ENCODE results near the gene RETREG3. TPM values are rescaled to one million over a fixed set of nuclear protein-coding genes. Genes with fewer than 3 reads are reported as not detected.
"Not testable (repeated sequence)": the region's sequence is repeated elsewhere in the genome, so short reads cannot be mapped to it uniquely, and the experiment has no call there.

The RETREG3 gene
- total and polyA plus RNA-seq, 2 of the 13 experiments (the other 11 are each of a cell fraction or from before 2014, with no cell fraction given) = 47.0 to 55.8 TPM

- TF ChIP-seq RBFOX2 (IDR thresholded peaks at IDR 0.05; ENCODE audit: low read depth, low read length) = peak; percentile 52
- TF ChIP-seq, protein P1, sequence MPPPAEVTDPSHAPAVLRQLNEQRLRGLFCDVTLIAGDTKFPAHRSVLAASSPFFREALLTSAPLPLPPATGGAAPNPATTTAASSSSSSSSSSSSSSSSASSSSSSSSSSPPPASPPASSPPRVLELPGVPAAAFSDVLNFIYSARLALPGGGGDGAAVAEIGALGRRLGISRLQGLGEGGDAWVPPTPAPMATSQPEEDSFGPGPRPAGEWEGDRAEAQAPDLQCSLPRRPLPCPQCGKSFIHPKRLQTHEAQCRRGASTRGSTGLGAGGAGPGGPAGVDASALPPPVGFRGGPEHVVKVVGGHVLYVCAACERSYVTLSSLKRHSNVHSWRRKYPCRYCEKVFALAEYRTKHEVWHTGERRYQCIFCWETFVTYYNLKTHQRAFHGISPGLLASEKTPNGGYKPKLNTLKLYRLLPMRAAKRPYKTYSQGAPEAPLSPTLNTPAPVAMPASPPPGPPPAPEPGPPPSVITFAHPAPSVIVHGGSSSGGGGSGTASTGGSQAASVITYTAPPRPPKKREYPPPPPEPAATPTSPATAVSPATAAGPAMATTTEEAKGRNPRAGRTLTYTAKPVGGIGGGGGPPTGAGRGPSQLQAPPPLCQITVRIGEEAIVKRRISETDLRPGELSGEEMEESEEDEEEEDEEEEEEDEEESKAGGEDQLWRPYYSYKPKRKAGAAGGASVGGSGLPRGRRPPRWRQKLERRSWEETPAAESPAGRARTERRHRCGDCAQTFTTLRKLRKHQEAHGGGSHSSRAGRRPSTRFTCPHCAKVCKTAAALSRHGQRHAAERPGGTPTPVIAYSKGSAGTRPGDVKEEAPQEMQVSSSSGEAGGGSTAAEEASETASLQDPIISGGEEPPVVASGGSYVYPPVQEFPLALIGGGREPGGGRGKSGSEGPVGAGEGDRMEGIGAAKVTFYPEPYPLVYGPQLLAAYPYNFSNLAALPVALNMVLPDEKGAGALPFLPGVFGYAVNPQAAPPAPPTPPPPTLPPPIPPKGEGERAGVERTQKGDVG (CRISPR knock-in tag; IDR thresholded peaks at IDR 0.05; ENCODE audit: borderline replicate concordance) = peak; percentile 60; the same call in 1 of the 2 replicates
- TF ChIP-seq, protein P2, sequence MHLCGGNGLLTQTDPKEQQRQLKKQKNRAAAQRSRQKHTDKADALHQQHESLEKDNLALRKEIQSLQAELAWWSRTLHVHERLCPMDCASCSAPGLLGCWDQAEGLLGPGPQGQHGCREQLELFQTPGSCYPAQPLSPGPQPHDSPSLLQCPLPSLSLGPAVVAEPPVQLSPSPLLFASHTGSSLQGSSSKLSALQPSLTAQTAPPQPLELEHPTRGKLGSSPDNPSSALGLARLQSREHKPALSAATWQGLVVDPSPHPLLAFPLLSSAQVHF (CRISPR knock-in tag; IDR thresholded peaks at IDR 0.05) = peak; percentile 53; the same call in 1 of the 2 replicates
- TF ChIP-seq HNF4G (IDR thresholded peaks at IDR 0.05; ENCODE audit: borderline replicate concordance, low read depth, low read length) = peak; percentile 20; the same call in 1 of the 2 replicates
- TF ChIP-seq HNF4G (CRISPR knock-in tag; IDR thresholded peaks at IDR 0.05; ENCODE audit: borderline replicate concordance, low read depth) = not testable (repeated sequence)
- TF ChIP-seq, protein P3, sequence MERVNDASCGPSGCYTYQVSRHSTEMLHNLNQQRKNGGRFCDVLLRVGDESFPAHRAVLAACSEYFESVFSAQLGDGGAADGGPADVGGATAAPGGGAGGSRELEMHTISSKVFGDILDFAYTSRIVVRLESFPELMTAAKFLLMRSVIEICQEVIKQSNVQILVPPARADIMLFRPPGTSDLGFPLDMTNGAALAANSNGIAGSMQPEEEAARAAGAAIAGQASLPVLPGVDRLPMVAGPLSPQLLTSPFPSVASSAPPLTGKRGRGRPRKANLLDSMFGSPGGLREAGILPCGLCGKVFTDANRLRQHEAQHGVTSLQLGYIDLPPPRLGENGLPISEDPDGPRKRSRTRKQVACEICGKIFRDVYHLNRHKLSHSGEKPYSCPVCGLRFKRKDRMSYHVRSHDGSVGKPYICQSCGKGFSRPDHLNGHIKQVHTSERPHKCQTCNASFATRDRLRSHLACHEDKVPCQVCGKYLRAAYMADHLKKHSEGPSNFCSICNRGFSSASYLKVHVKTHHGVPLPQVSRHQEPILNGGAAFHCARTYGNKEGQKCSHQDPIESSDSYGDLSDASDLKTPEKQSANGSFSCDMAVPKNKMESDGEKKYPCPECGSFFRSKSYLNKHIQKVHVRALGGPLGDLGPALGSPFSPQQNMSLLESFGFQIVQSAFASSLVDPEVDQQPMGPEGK (CRISPR knock-in tag; IDR thresholded peaks at IDR 0.05) = peak; percentile 83
- TF ChIP-seq GTF3A (CRISPR knock-in tag; conservative IDR thresholded peaks at IDR 0.05) = 0 out of 2 replicates have a peak, but pooled peaks have one; percentile 11
- TF ChIP-seq ZNF432 (CRISPR knock-in tag; IDR thresholded peaks at IDR 0.05; ENCODE audit: borderline replicate concordance) = peak; percentile 55; the same call in 1 of the 2 replicates
- TF ChIP-seq ZNF317 (CRISPR knock-in tag; IDR thresholded peaks at IDR 0.05) = peak; percentile 5; the same call in 1 of the 2 replicates
- 0 out of 2 replicates have a peak, but pooled peaks have one; percentile 18 for TF ChIP-seq ZNF563 (CRISPR knock-in tag; IDR thresholded peaks at IDR 0.05)
- TF ChIP-seq, protein P4, sequence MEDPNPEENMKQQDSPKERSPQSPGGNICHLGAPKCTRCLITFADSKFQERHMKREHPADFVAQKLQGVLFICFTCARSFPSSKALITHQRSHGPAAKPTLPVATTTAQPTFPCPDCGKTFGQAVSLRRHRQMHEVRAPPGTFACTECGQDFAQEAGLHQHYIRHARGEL (CRISPR knock-in tag; IDR thresholded peaks at IDR 0.05) = 0 out of 2 replicates have a peak, but pooled peaks have one; percentile 9
- peak; percentile 41; the same call in 1 of the 2 replicates for TF ChIP-seq ZBED4 (CRISPR knock-in tag; IDR thresholded peaks at IDR 0.05; ENCODE audit: borderline replicate concordance)
- TF ChIP-seq ZFP90 (CRISPR knock-in tag; IDR thresholded peaks at IDR 0.05; ENCODE audit: borderline replicate concordance) = peak; percentile 67
- 0 out of 2 replicates have a peak, but pooled peaks have one; percentile 29 for TF ChIP-seq MYNN (CRISPR knock-in tag; IDR thresholded peaks at IDR 0.05; ENCODE audit: low read depth)
Measured at GRCh38 chr17:42609814-42610801, 934 bp upstream of the RETREG3 start (continued).

Measured in HepG2 (cell line).